T1000 (cell line): ENCODE measurements around the gene NES.

ENCODE experiments used
- DNase-seq: peaks from one replicate; lab custom pipeline; 2025; ENCODE audit warnings: mixed read lengths; lab: John Stamatoyannopoulos, UW

NES gene

DNA sequence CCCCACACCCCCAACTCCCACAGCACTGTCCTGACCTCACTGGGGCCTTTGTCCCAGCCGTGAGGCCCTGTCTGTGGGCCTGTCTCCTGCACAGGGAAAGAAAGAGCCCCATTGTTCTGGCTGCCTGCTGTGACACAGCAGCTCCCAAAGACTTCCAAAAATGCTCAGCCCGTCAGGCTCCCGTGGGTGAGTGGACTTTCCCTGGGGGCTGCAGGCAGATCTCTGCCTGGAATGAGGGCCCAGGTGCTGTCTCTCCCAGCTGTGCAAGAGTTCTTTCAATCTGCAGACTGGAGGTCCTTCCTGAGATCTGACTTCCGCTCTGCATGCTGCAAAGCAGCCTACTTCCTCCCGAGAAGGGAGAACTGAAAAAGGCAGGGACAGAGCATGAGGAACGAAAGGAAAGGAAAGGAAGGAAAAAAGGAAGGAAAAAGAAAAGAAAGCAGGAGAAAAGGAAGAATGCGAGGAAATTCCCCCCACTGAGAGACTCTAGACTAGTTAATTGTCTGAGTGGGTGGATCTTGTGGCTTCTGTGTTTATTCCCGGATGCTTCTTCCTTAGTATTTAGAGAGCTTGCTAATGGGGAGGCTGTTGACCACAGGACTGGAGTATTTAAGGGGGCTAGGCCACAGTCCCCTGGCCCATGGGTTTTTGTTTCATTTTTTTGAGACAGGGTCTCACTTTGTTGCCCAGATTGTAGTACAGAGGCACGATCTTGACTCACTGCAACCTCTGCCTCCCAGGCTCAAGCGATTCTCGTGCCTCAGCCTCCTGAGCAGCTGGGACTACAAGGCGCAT lies 15.0 kb downstream of the NES start:
- no peak for DNase-seq

- no peak for DNase-seq
These were observed 16.5 kb downstream of the NES start for GRCh38 chr1:156660752-156661112.

DNA sequence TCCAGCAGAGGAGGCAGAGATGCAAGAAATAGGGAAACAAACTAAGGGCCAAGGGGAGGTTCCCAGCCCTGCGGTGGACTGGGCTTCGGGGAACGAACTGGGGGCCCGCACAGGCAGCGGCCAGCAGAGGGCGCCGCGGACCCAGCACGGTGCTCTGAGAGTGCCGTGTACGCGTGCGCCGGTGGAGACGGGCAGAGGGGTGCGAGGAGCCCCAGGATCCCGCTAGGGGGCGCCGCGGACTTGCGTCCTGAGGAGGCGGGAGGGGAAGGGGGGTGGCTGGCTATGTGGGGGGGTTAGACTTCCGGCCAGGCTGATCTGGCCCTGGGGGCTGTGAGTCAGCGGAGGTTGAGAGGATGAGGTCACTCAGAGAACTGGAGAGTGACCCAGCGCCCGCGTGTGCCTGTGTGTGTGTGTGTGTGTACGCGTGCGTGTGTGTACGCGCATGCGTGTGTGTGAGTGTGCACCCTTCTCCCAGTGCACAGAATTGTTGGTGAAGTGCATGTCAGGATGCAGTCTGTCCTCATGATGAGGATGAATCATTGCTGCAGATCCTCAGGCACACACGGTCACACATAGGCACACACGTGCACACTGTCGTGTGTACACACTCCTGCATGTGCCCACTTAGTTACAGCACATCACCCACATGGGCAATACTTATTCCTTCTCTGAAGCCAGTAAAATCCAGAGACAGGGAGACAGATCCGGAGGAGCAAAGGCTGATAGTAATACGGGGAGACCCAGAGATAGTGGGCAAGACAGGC lies 17.0 kb downstream of the NES start:
- DNase-seq = peak; percentile 96

- no peak for DNase-seq
These were observed 17.6 kb downstream of the NES start for GRCh38 chr1:156659661-156659987.

- DNase-seq = no peak
These were observed 18.1 kb downstream of the NES start for GRCh38 chr1:156658945-156659574.

DNA sequence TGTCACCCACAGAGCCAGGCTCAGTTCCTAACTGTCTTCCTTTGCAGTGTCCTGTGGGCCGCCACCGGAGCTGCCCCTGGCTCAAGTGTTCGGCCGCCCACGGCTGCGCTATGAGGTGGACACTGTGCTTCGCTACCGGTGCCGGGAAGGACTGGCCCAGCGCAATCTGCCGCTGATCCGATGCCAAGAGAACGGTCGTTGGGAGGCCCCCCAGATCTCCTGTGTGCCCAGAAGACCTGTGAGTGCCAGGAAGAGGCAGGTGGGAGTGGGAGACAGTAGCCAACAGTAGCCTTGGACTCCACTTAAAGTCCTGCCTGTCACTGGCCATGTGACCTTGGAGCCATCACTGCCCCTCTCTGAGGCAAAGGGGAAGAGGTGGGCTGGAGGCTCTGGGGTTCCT lies 18.7 kb downstream of the NES start:
- DNase-seq = no peak

GRCh38 chr1:156657741-156658319 lies 19.4 kb downstream of the NES start:
- DNase-seq = no peak

- DNase-seq = peak; percentile 56
These were observed 20.1 kb downstream of the NES start for GRCh38 chr1:156656806-156657740.

- no peak for DNase-seq
These were observed 21.2 kb downstream of the NES start for GRCh38 chr1:156655904-156656516.

DNA sequence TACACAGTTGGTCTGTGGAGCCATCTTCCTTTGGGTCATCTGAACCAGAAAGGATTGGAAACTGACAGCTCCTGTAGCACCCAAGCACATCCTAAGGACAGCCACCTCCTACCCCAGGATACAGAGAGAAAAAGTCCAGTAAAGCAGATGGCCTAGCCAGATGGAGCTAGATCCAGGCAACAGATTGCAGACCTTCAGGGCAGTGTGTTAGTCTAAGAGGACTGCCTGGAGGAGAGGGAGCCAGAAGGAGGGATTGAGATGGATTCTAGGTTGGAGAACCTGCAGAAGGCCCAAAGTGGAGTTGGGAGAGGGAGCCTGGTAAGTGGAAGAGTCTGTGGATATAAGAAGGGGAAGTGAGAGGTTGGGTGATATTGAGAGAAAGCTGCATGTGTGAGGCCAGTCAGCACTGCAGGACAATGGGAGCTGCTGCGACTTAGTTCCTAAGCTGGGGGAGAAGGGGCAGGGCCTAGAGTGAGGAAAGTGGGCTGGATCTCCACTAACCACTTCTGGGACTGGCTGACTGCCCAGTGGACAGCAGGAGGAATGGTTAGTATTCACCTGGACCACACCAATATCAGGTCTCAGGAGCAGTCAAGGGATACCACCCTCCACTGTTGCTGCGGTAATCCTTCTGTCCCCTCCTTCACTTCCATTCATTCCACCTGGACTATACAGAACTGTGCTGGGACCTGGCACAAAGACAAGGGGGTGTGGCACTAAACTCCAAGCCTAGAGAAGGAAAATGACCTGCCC lies 21.9 kb downstream of the NES start:
- DNase-seq = no peak

GRCh38 chr1:156654700-156655099 lies 22.5 kb downstream of the NES start:
- no peak for DNase-seq

GRCh38 chr1:156652992-156653355 lies 24.2 kb downstream of the NES start:
- DNase-seq = no peak

GRCh38 chr1:156652131-156652991 lies 24.8 kb downstream of the NES start:
- no peak for DNase-seq

DNA sequence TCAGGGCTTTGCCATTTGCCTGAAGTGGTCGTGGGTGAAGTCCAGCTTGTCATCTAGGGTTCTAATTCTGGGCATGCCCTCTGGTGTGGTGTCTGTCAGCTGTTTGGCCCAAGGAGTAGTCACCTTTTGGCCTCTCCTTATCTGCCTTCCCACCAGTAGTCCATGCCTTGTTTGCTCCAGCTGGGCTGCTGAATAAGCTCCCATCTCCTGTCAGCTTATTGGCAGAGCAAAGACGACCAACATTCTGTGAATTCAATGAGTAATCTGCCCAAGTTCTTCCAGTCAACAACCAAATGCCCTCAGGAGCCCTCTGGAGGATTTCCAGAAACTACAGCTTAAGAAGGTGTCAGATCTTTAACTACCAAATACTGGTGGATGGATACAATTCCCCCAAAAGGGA lies 28.3 kb downstream of the NES start:
- DNase-seq = no peak

- no peak for DNase-seq
These were observed 28.7 kb downstream of the NES start for GRCh38 chr1:156648496-156648895.

DNA sequence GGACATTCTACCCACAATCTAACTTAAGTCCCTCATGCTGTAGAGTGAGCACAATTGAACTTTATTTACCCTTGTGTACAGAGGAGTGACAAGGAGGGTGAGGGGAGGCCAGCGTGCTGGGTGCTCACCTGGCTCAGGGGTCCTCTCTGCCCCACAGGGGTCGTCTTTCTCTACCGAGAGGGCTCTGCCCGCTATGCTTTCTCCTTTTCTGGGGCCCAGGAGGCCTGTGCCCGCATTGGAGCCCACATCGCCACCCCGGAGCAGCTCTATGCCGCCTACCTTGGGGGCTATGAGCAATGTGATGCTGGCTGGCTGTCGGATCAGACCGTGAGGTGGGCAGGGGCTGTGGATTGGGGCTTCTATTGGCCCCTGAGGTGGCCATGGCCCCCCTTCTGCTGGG lies 29.9 kb downstream of the NES start:
- no peak for DNase-seq

DNA sequence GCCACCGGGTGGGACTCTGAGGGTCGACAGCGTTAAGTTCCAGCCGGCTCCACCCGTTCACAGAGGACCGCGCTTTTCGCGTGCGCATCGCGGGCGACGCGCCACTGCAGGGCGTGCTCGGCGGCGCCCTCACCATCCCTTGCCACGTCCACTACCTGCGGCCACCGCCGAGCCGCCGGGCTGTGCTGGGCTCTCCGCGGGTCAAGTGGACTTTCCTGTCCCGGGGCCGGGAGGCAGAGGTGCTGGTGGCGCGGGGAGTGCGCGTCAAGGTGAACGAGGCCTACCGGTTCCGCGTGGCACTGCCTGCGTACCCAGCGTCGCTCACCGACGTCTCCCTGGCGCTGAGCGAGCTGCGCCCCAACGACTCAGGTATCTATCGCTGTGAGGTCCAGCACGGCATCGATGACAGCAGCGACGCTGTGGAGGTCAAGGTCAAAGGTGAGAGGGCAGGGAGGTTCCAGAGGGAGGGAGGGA lies 30.4 kb downstream of the NES start:
- no peak for DNase-seq

DNA sequence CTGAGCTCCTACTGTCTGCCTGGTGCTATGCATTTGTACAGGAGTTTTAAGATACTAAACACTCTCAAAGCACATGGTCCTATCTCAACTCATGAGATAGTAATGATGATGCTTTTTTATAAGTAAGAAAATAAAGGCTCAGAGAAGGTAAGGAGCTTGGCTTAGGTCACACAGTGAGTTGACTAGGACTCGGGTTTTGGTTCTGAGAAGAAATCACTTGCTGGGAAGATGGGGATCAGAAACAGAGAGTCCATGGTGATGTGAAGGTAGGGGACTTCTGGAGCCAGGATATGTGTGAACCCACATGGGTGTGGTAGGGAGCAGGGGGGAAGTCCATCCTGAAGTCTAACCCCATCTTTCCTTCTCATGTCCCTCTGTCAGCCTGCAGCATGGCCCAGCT lies 31.5 kb downstream of the NES start:
- DNase-seq = no peak

- DNase-seq = no peak
These were observed 32.2 kb downstream of the NES start for GRCh38 chr1:156645056-156645455.

GRCh38 chr1:156644640-156645039 lies 32.6 kb downstream of the NES start:
- DNase-seq = no peak
